GM10266 (cell line): ENCODE measurements around the gene SYNE3.

Experiments
- DNase-seq: peaks from one replicate; pipeline ENCODE4 v3.0.0; 2012; ENCODE audit errors: extremely low spot score
- CTCF ChIP-seq: IDR thresholded peaks from 2 replicates; pipeline ENCODE4 v1.5.1; 2012; ENCODE audit warnings: mild to moderate bottlenecking, low read depth; ENCODE audit not compliant: control insufficient read depth, insufficient read depth; ENCODE audit errors: missing control alignments

Gene SYNE3

GRCh38 chr14:95533822-95534221 lies 17.4 kb upstream of the SYNE3 start:
- no peak for TF ChIP-seq CTCF
- DNase-seq = no peak

GRCh38 chr14:95533391-95533821 lies 17.0 kb upstream of the SYNE3 start:
- no peak for DNase-seq
- TF ChIP-seq CTCF = no peak

GRCh38 chr14:95531969-95532368 lies 15.5 kb upstream of the SYNE3 start:
- no peak for TF ChIP-seq CTCF
- DNase-seq = no peak

GRCh38 chr14:95531473-95531872 lies 15.0 kb upstream of the SYNE3 start:
- TF ChIP-seq CTCF = no peak
- no peak for DNase-seq

GRCh38 chr14:95530473-95531276 lies 14.2 kb upstream of the SYNE3 start:
- TF ChIP-seq CTCF = no peak
- no peak for DNase-seq

GRCh38 chr14:95529216-95529615 lies 12.8 kb upstream of the SYNE3 start:
- no peak for TF ChIP-seq CTCF
- DNase-seq = no peak

GRCh38 chr14:95527387-95528002 lies 11.0 kb upstream of the SYNE3 start:
- peak; percentile 50 for DNase-seq
- TF ChIP-seq CTCF = peak; percentile 80
